Sigmoid colon (tissue), 4 donors: ENCODE measurements around the gene SF3B2.

ENCODE experiments used
- POLR2A ChIP-seq, 2 donors: fragments of 450-650 bp; IDR thresholded peaks; one replicate each; pipeline ENCODE4 v1.6.1; 2016; ENCODE audit warnings: antibody characterized with exemption in 2 of 2, mild to moderate bottlenecking in 2 of 2, moderate library complexity in 2 of 2
- POLR2AphosphoS5 ChIP-seq, 4 donors: sonication (generic); formaldehyde crosslinking; IDR thresholded peaks; one replicate each; pipeline ENCODE4 v1.6.1; 2017; ENCODE audit warnings: antibody characterized with exemption in 4 of 4
- TF ChIP-seq, protein P1 (sequence below), 4 experiments: fragments of 450-650 bp in 3 of 4; fragments of 200-600 bp in 1 of 4; IDR thresholded peaks; one replicate each; pipeline ENCODE4 v1.5.1; 2016 to 2019; ENCODE audit warnings: antibody characterized with exemption in 4 of 4, mild to moderate bottlenecking in 3 of 4, moderate library complexity in 2 of 4

GRCh38 chr11:66107600-66108510 lies 55.7 kb downstream of the SF3B2 start:
- no peak for TF ChIP-seq POLR2AphosphoS5 (IDR thresholded peaks at IDR 0.05)
- no peak for TF ChIP-seq POLR2A (IDR thresholded peaks at IDR 0.05)
- TF ChIP-seq, protein P1, sequence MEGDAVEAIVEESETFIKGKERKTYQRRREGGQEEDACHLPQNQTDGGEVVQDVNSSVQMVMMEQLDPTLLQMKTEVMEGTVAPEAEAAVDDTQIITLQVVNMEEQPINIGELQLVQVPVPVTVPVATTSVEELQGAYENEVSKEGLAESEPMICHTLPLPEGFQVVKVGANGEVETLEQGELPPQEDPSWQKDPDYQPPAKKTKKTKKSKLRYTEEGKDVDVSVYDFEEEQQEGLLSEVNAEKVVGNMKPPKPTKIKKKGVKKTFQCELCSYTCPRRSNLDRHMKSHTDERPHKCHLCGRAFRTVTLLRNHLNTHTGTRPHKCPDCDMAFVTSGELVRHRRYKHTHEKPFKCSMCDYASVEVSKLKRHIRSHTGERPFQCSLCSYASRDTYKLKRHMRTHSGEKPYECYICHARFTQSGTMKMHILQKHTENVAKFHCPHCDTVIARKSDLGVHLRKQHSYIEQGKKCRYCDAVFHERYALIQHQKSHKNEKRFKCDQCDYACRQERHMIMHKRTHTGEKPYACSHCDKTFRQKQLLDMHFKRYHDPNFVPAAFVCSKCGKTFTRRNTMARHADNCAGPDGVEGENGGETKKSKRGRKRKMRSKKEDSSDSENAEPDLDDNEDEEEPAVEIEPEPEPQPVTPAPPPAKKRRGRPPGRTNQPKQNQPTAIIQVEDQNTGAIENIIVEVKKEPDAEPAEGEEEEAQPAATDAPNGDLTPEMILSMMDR (IDR thresholded peaks at IDR 0.05): no peak
